Keratinocyte (primary cell): ENCODE measurements around the gene TNRC6A.

ENCODE experiments used
- CTCF ChIP-seq, 3 experiments: IDR thresholded peaks in 1 of 3; conservative IDR thresholded peaks in 1 of 3; optimal IDR thresholded peaks in 1 of 3; 2 replicates in 2 of 3; 3 replicates in 1 of 3; pipeline versions ENCODE3 to v1.5.1; 2011; ENCODE audit warnings: low read length in 3 of 3, mild to moderate bottlenecking in 3 of 3, moderate library complexity in 2 of 3, control low read depth in 1 of 3, inconsistent platforms in 1 of 3; ENCODE audit not compliant: insufficient read depth in 2 of 3; ENCODE audit errors: extremely low read depth in 1 of 3
- EZH2 ChIP-seq: IDR thresholded peaks from one replicate; pipeline ENCODE4 v1.6.1; 2012; ENCODE audit warnings: inconsistent platforms, mild to moderate bottlenecking, low read length, moderate library complexity

- TF ChIP-seq CTCF (optimal IDR thresholded peaks at IDR 0.05 in 1 of 3, IDR thresholded peaks at IDR 0.05 in 1 of 3, conservative IDR thresholded peaks at IDR 0.05 in 1 of 3; ENCODE audit: extremely low read depth in 1 of 3, insufficient read depth in 2 of 3, low read length in 3 of 3) (no peak), EZH2 (no peak)
Observed at GRCh38 chr16:24688359-24688758, 41.1 kb upstream of the TNRC6A start.
